GM23248 (cell line): ENCODE results near the gene CNGB1. TPM values are rescaled to one million over a fixed set of nuclear protein-coding genes. Genes with fewer than 3 reads are reported as not detected.
"Not testable (repeated sequence)": the region's sequence is repeated elsewhere in the genome, so short reads cannot be mapped to it uniquely, and the experiment has no call there.

Experiments
- DNase-seq: peaks from one replicate; pipeline ENCODE4 v3.0.0-alpha.2; 2015
- H2AFZ ChIP-seq: fragments of 200-600 bp; sonication (generic); 2 replicates; pipeline ENCODE4 v1.6.1; 2016; ENCODE audit warnings: antibody characterized with exemption
- H3F3A ChIP-seq: fragments of 200-600 bp; sonication (generic); 2 replicates; pipeline ENCODE4 v1.6.1; 2016; ENCODE audit warnings: mild to moderate bottlenecking, antibody characterized with exemption, mixed run types; ENCODE audit not compliant: insufficient read depth
- H3K27ac ChIP-seq: fragments of 200-600 bp; sonication (generic); 2 replicates; pipeline ENCODE4 v1.5.1; 2016; ENCODE audit warnings: mild to moderate bottlenecking
- H3K27me3 ChIP-seq: fragments of 200-600 bp; sonication (generic); replicated peaks from 2 replicates; pipeline ENCODE4 v1.6.1; 2016; ENCODE audit warnings: mild to moderate bottlenecking; ENCODE audit not compliant: insufficient read depth
- H3K36me3 ChIP-seq: fragments of 200-600 bp; sonication (generic); 2 replicates; pipeline ENCODE4 v1.6.1; 2016; ENCODE audit warnings: low read depth, mild to moderate bottlenecking
- H3K4me1 ChIP-seq: fragments of 200-600 bp; sonication (generic); 2 replicates; pipeline ENCODE4 v1.6.1; 2016; ENCODE audit warnings: mild to moderate bottlenecking; ENCODE audit not compliant: insufficient read depth
- H3K4me2 ChIP-seq: fragments of 200-600 bp; sonication (generic); one replicate; pipeline ENCODE4 v1.6.1; 2016; ENCODE audit warnings: mild to moderate bottlenecking; ENCODE audit not compliant: unreplicated experiment
- H3K4me3 ChIP-seq: fragments of 200-600 bp; sonication (generic); 2 replicates; pipeline ENCODE4 v1.5.1; 2016; ENCODE audit warnings: mild to moderate bottlenecking
- H3K79me2 ChIP-seq: fragments of 200-600 bp; sonication (generic); 2 replicates; pipeline ENCODE4 v1.6.1; 2016; ENCODE audit warnings: mild to moderate bottlenecking; ENCODE audit not compliant: insufficient read depth
- H3K9ac ChIP-seq: fragments of 200-600 bp; sonication (generic); 2 replicates; pipeline ENCODE4 v1.6.1; 2016; ENCODE audit warnings: mild to moderate bottlenecking
- H3K9me2 ChIP-seq: fragments of 200-600 bp; sonication (generic); 2 replicates; pipeline ENCODE4 v1.6.1; 2016; ENCODE audit warnings: mixed run types, mild to moderate bottlenecking, moderate library complexity; ENCODE audit not compliant: insufficient read depth
- H3K9me3 ChIP-seq: fragments of 200-600 bp; sonication (generic); one replicate; pipeline ENCODE4 v1.6.1; 2017; ENCODE audit warnings: low read depth
- H4K20me1 ChIP-seq: fragments of 200-600 bp; sonication (generic); 2 replicates; pipeline ENCODE4 v1.6.0; 2016; ENCODE audit not compliant: insufficient read depth
- EZH2 ChIP-seq: fragments of 200-600 bp; sonication (generic); IDR thresholded peaks from 2 replicates; pipeline ENCODE4 v1.6.1; 2018; ENCODE audit warnings: antibody characterized with exemption, mild to moderate bottlenecking; ENCODE audit not compliant: insufficient read depth, poor library complexity, severe bottlenecking
- EZH2phosphoT487 ChIP-seq: fragments of 200-600 bp; sonication (generic); IDR thresholded peaks from 2 replicates; pipeline ENCODE4 v1.6.1; 2018; ENCODE audit warnings: antibody characterized with exemption, moderate library complexity, mild to moderate bottlenecking, low read depth; ENCODE audit not compliant: insufficient read depth
- WGBS, 2 experiments: methylation state at CpG; one replicate each; pipeline ENCODE4 v1.1.6; 2015 to 2017; ENCODE audit warnings: low lambda C conversion rate in 2 of 2, low coverage in 1 of 2; ENCODE audit errors: missing lambda C conversion rate in 2 of 2; 5-methylcytosine and 5-hydroxymethylcytosine counted together
- in situ Hi-C: fragments of 300-500 bp; cut with MboI; formaldehyde crosslinking; loops from 2 replicates; pipeline ENCODE4 v1.15.0; 2020
- polyA plus RNA-seq: library from polyadenylated mRNA; unstranded; fragments of >200 nt; fragmentation: Nextera tagmentation; extraction: Ambion mirVana; gene quantifications from 2 replicates; pipeline ENCODE4 v1.2.1, GENCODE V29; 2016
- total RNA-seq: library from RNA; depleted of rRNA; stranded (reverse); fragments of >200 nt; shearing (Covaris generic); gene quantifications from 2 replicates; pipeline ENCODE4 v1.2.3, GENCODE V29; 2014

Gene CNGB1
- total and polyA plus RNA-seq, 2 experiments from 2014 or later = not detected

- WGBS, 2 experiments = 86 to 88% methylated on average over 5 of the region's 5 CpGs
- H4K20me1 ChIP-seq = no peaks in the 10 kb centered on the region
- H3K9ac ChIP-seq = no peak overlapping the region
- no peak overlapping the region for H3K4me3 ChIP-seq
- H3K4me2 ChIP-seq = no peak overlapping the region
- no peaks in the 10 kb centered on the region for H3K9me2 ChIP-seq
- TF ChIP-seq EZH2phosphoT487 (no peak), EZH2 (no peak)
- H3K27ac ChIP-seq = no peak overlapping the region
- no peak overlapping the region for H2AFZ ChIP-seq
- no peaks in the 10 kb centered on the region; the same call in 1 of the 2 replicates for H3K27me3 ChIP-seq
- in situ Hi-C loops = no loop called here
- no peaks in the 10 kb centered on the region for H3K36me3 ChIP-seq
- no peaks in the 10 kb centered on the region for H3F3A ChIP-seq
- H3K4me1 ChIP-seq = no peaks in the 10 kb centered on the region
- no peaks in the 10 kb centered on the region for H3K9me3 ChIP-seq
- no peaks in the 10 kb centered on the region for H3K79me2 ChIP-seq
- DNase-seq = no peak
Measured at GRCh38 chr16:57855188-57855587, 115.7 kb downstream of the CNGB1 start.

GRCh38 chr16:57852189-57852588 lies 118.7 kb downstream of the CNGB1 start:
- 77 to 82% methylated on average over 5 of the region's 5 CpGs for WGBS, 2 experiments
- TF ChIP-seq EZH2 (no peak), EZH2phosphoT487 (no peak)

GRCh38 chr16:57848181-57848580 lies 122.7 kb downstream of the CNGB1 start:
- Histone ChIP-seq H3K4me1 (no peaks in the 10 kb centered on the region), H3K9ac (no peak overlapping the region), H4K20me1 (no peaks in the 10 kb centered on the region), H3F3A (no peaks in the 10 kb centered on the region), H3K79me2 (no peaks in the 10 kb centered on the region), H3K4me2 (no peak overlapping the region), H2AFZ (no peak overlapping the region), H3K9me3 (no peaks in the 10 kb centered on the region), H3K4me3 (no peak overlapping the region), H3K36me3 (no peaks in the 10 kb centered on the region), H3K27ac (no peak overlapping the region), H3K27me3 (no peaks in the 10 kb centered on the region; the same call in none of the 2 replicates), H3K9me2 (no peaks in the 10 kb centered on the region)
- DNase-seq = no peak
- no peak for TF ChIP-seq EZH2
- in situ Hi-C loops = no loop called here
- 66 to 74% methylated on average over 5 of the region's 5 CpGs for WGBS, 2 experiments

More at GRCh38 chr16:57852189-57852588, 118.7 kb downstream of the CNGB1 start:
- Histone ChIP-seq H3K9me3 (no peaks in the 10 kb centered on the region), H3F3A (no peaks in the 10 kb centered on the region), H3K4me1 (no peaks in the 10 kb centered on the region), H3K4me2 (no peak overlapping the region), H2AFZ (no peak overlapping the region), H3K27me3 (no peaks in the 10 kb centered on the region; the same call in 1 of the 2 replicates), H3K4me3 (no peak overlapping the region), H3K36me3 (no peaks in the 10 kb centered on the region), H3K27ac (no peak overlapping the region), H3K79me2 (no peaks in the 10 kb centered on the region), H3K9me2 (no peaks in the 10 kb centered on the region), H4K20me1 (no peaks in the 10 kb centered on the region), H3K9ac (no peak overlapping the region)
- in situ Hi-C loops = no loop called here
- DNase-seq = no peak

GRCh38 chr16:57846931-57847330 lies 124.0 kb downstream of the CNGB1 start:
- H3K36me3 ChIP-seq, H3K4me1 ChIP-seq, H3K9me2 ChIP-seq, H2AFZ ChIP-seq, H3K9me3 ChIP-seq, H3K9ac ChIP-seq, H3K4me3 ChIP-seq, DNase-seq, H3K27ac ChIP-seq, H4K20me1 ChIP-seq, H3K4me2 ChIP-seq, in situ Hi-C loops, H3K27me3 ChIP-seq, H3F3A ChIP-seq, H3K79me2 ChIP-seq: not testable (repeated sequence)
- WGBS, 2 experiments = 63 to 69% methylated on average over 5 to 6 of the region's 6 CpGs

GRCh38 chr16:57846078-57846697 lies 124.7 kb downstream of the CNGB1 start:
- no peak for DNase-seq
- no peaks in the 10 kb centered on the region for H3K9me3 ChIP-seq
- H3K4me2 ChIP-seq = no peak overlapping the region
- no peaks in the 10 kb centered on the region for H3K4me1 ChIP-seq
- H2AFZ ChIP-seq = no peak overlapping the region
- H3K27me3 ChIP-seq = no peaks in the 10 kb centered on the region; the same call in none of the 2 replicates
- H3K9me2 ChIP-seq = no peaks in the 10 kb centered on the region
- 68 to 70% methylated on average over 9 of the region's 9 CpGs for WGBS, 2 experiments
- TF ChIP-seq EZH2 (no peak), EZH2phosphoT487 (no peak)
- in situ Hi-C loops = no loop called here
- no peak overlapping the region for H3K27ac ChIP-seq
- H3K9ac ChIP-seq = no peak overlapping the region
- no peaks in the 10 kb centered on the region for H4K20me1 ChIP-seq
- no peak overlapping the region for H3K4me3 ChIP-seq
- H3F3A ChIP-seq = no peaks in the 10 kb centered on the region
- no peaks in the 10 kb centered on the region for H3K79me2 ChIP-seq
- H3K36me3 ChIP-seq = no peaks in the 10 kb centered on the region
